Measurements from ENCODE around the gene ALDH4A1. TPM values are rescaled to one million over a fixed set of nuclear protein-coding genes. Genes with fewer than 3 reads are reported as not detected.

Gene ALDH4A1
- total and polyA plus RNA-seq, 9 of the 15 experiments (the other 6 are each of a cell fraction or from before 2014, with no cell fraction given) = 0.27 to 31.4 (median 16.6) TPM

- TF ChIP-seq ZNF395 (CRISPR knock-in tag; IDR thresholded peaks at IDR 0.05) (no peak), CTBP1 (IDR thresholded peaks at IDR 0.05; ENCODE audit: borderline replicate concordance) (peak; percentile 52; the same call in 1 of the 2 replicates), ZFX (CRISPR knock-in tag; IDR thresholded peaks at IDR 0.05) (no peak), MEF2A (IDR thresholded peaks at IDR 0.05; ENCODE audit: control insufficient read depth, low read depth, low read length) (no peak), KAT7 (CRISPR knock-in tag; IDR thresholded peaks at IDR 0.05; ENCODE audit: borderline replicate concordance) (no peak), DLX4 (CRISPR knock-in tag; IDR thresholded peaks at IDR 0.05) (no peak), TARDBP (IDR thresholded peaks at IDR 0.05) (no peak), CREB3 (tag; conservative IDR thresholded peaks at IDR 0.05; ENCODE audit: low read depth) (no peak), ZNF561 (CRISPR knock-in tag; conservative IDR thresholded peaks at IDR 0.05) (no peak), ZNF217 (CRISPR knock-in tag; IDR thresholded peaks at IDR 0.05) (no peak), NFYB (IDR thresholded peaks at IDR 0.05; ENCODE audit: extremely low read depth, insufficient read length) (no peak), USF1 (CRISPR knock-in tag; IDR thresholded peaks at IDR 0.05) (no peak), GABPA (tag; conservative IDR thresholded peaks at IDR 0.05; ENCODE audit: low read depth) (no peak), RBM17 (IDR thresholded peaks at IDR 0.05; ENCODE audit: borderline replicate concordance, low read depth, low read length) (no peak), PTRF (tag; IDR thresholded peaks at IDR 0.05) (no peak), TCF7 (IDR thresholded peaks at IDR 0.05; ENCODE audit: borderline replicate concordance) (no peak), ZNF511 (CRISPR knock-in tag; IDR thresholded peaks at IDR 0.05) (no peak), ZNF175 (CRISPR knock-in tag; IDR thresholded peaks at IDR 0.05; ENCODE audit: low read depth) (no peak), PHF8 (IDR thresholded peaks at IDR 0.05; ENCODE audit: borderline replicate concordance, low read length) (no peak), SMC3 (conservative IDR thresholded peaks at IDR 0.05; ENCODE audit: insufficient read depth, low read depth, low read length) (peak; percentile 96), ZC3H11A (IDR thresholded peaks at IDR 0.05; ENCODE audit: low read depth, low read length) (no peak), TBL1XR1 (IDR thresholded peaks at IDR 0.05; ENCODE audit: low read length in 2 of 2) (peak in 1 of 2 experiments; percentile 52; a peak in 1 of 4 replicates), ZNF121 (CRISPR knock-in tag; conservative IDR thresholded peaks at IDR 0.05) (no peak), MCM7 (IDR thresholded peaks at IDR 0.05) (no peak), RB1 (IDR thresholded peaks at IDR 0.05; ENCODE audit: low read depth) (peak; percentile 47; the same call in 1 of the 2 replicates)
These were observed 18.5 kb downstream of the ALDH4A1 start (continued) for GRCh38 chr1:18883636-18884418.
